ENCODE results near the gene SLC22A5.
A peak's percentile ranks its signal among the peaks of the same experiment; 100 is the strongest.

SLC22A5 gene

GRCh38 chr5:132417889-132418485, 48.5 kb downstream of the SLC22A5 start:
- DNase-seq (ENCODE audit: low read depth) = no peak
- H3K4me3 ChIP-seq (replicated peaks; ENCODE audit: low read depth, low read length) = no peak overlapping the region
- TF ChIP-seq CTCF (IDR thresholded peaks at IDR 0.05; ENCODE audit: low read length, missing control alignments) = no peak

- no peak for TF ChIP-seq CTCF (IDR thresholded peaks at IDR 0.05; ENCODE audit: low read length, missing control alignments)
- no peak for DNase-seq (ENCODE audit: low read depth)
- no peak overlapping the region for H3K4me3 ChIP-seq (replicated peaks; ENCODE audit: low read depth, low read length)
Observed at GRCh38 chr5:132418881-132419280, 49.4 kb downstream of the SLC22A5 start.

GRCh38 chr5:132419502-132420468, 50.3 kb downstream of the SLC22A5 start:
- H3K4me3 ChIP-seq (replicated peaks; ENCODE audit: low read depth, low read length) = no peak overlapping the region
- DNase-seq (ENCODE audit: low read depth) = peak; percentile 82
- peak; percentile 71 for TF ChIP-seq CTCF (IDR thresholded peaks at IDR 0.05; ENCODE audit: low read length, missing control alignments)

- no peak overlapping the region for H3K4me3 ChIP-seq (replicated peaks; ENCODE audit: low read depth, low read length)
- DNase-seq (ENCODE audit: low read depth) = no peak
- no peak for TF ChIP-seq CTCF (IDR thresholded peaks at IDR 0.05; ENCODE audit: low read length, missing control alignments)
Observed at GRCh38 chr5:132420706-132421272, 51.3 kb downstream of the SLC22A5 start.

- no peak overlapping the region for H3K4me3 ChIP-seq (replicated peaks; ENCODE audit: low read depth, low read length)
- TF ChIP-seq CTCF (IDR thresholded peaks at IDR 0.05; ENCODE audit: low read length, missing control alignments) = no peak
- no peak for DNase-seq (ENCODE audit: low read depth)
Observed at GRCh38 chr5:132421462-132421861, 52.0 kb downstream of the SLC22A5 start.

- DNase-seq (ENCODE audit: low read depth) = peak; percentile 31
- TF ChIP-seq CTCF (IDR thresholded peaks at IDR 0.05; ENCODE audit: low read length, missing control alignments) = no peak
- H3K4me3 ChIP-seq (replicated peaks; ENCODE audit: low read depth, low read length) = no peak overlapping the region
Observed at GRCh38 chr5:132422720-132423437, 53.4 kb downstream of the SLC22A5 start.
